ENCODE data around the gene INKA2. TPM values are rescaled to one million over a fixed set of nuclear protein-coding genes. Genes with fewer than 3 reads are reported as not detected.

Gene INKA2
- total RNA-seq, 1 donor: 4.3 TPM

DNA sequence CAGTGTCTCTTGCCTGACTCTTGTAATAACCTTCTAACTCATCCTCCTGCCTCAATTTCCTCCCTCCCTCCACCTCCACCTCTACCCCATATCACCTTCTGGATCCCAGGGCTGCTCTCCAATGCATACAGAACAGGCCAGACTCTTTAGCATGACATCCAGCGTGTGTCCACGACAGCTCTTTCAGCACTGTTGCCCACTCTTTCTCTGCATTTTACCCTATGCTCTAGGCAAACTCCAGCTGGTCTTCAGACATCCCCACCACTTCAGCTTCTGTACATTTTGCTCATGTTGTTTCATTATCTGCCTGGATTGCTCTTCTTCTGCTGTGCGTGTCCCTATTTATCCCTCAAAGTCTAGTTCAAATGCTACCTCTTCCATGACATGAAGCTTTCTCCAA lies 4.8 kb downstream of the INKA2 start:
- no peak overlapping the region for H3K4me3 ChIP-seq (ENCODE audit: low read depth, low read length)
- DNase-seq (ENCODE audit: low read depth): no peak
- no peak for TF ChIP-seq CTCF (IDR thresholded peaks at IDR 0.05; ENCODE audit: insufficient read depth, low read depth, low read length)

- TF ChIP-seq CTCF (IDR thresholded peaks at IDR 0.05; ENCODE audit: insufficient read depth, low read depth, low read length): no peak
- no peak overlapping the region for H3K4me3 ChIP-seq (ENCODE audit: low read depth, low read length)
- no peak for DNase-seq (ENCODE audit: low read depth)
These were observed 5.2 kb downstream of the INKA2 start for GRCh38 chr1:111733992-111734341.

DNA sequence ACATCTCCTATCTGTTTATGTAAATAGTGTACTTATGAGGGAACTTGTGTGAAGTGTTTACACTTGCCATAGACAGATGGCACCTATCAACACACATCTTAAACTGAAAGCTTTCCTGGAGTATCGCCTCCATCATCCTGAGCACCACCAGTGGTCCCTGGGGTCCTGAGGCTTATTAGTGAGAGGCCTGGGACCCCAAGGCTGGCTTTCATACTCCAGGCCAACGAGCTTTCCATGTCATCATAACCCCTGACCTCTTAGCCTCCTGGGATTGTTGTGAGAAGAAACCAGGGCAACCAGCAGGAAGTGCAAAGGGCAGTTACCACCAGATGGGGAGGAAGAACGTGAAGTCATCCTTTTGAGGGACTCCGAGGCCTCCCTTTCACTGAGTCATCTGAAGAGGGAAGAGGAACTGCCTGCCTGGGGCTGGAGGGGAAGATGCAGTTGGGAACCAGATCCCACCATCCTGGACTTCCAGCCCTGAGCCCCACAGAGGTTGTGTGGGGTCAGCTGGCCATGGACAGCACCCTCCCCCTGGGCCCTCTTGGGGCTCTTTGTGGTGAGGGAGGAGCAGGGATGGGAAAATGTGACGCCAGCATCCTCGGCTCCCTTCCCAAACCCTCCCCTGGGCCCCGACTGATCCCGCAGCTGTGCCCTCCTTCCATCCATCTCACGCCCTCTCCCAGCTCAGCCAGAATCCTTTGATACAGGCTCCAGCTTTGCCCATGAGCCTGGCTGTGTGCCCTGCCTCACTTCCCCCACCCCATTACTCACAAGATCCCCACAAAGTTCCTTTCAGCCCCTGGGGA lies 5.8 kb downstream of the INKA2 start:
- no peak overlapping the region for H3K4me3 ChIP-seq (ENCODE audit: low read depth, low read length)
- peak; percentile 93 for DNase-seq (ENCODE audit: low read depth)
- TF ChIP-seq CTCF (IDR thresholded peaks at IDR 0.05; ENCODE audit: insufficient read depth, low read depth, low read length): no peak

DNA sequence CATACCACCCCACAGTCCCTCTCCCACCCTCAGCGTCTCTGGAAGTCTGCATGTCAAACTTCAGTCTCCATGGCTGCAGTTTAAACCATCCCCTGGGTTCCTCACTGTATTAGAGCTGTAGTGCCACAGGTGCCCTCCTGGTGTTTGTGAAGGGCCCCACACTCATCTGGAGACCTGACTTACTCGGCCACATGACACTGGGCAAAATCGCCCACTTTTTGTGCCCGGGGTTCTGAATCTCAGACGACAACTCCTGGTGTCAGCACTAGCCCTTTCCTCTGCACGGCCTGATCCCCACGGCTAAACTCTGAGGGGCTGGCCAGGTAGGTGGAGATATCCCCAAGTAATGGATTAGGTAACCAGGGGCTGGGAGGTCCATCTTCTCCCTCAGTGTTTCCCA lies 6.5 kb downstream of the INKA2 start:
- DNase-seq (ENCODE audit: low read depth): no peak
- no peak for TF ChIP-seq CTCF (IDR thresholded peaks at IDR 0.05; ENCODE audit: insufficient read depth, low read depth, low read length)
- no peak overlapping the region for H3K4me3 ChIP-seq (ENCODE audit: low read depth, low read length)

- no peak for TF ChIP-seq CTCF (IDR thresholded peaks at IDR 0.05; ENCODE audit: insufficient read depth, low read depth, low read length)
- H3K4me3 ChIP-seq (ENCODE audit: low read depth, low read length): no peak overlapping the region
- DNase-seq (ENCODE audit: low read depth): no peak
These were observed 7.2 kb downstream of the INKA2 start for GRCh38 chr1:111731956-111732355.

- no peak overlapping the region for H3K4me3 ChIP-seq (ENCODE audit: low read depth, low read length)
These were observed 8.5 kb downstream of the INKA2 start for GRCh38 chr1:111730706-111731105.

More at GRCh38 chr1:111730706-111731105, 8.5 kb downstream of the INKA2 start:
- no peak for DNase-seq (ENCODE audit: low read depth)
- TF ChIP-seq CTCF (IDR thresholded peaks at IDR 0.05; ENCODE audit: insufficient read depth, low read depth, low read length): no peak
